ENCODE measurements around the gene C6orf141.

- TF ChIP-seq RAD21 (IDR thresholded peaks at IDR 0.05 in 1 of 2, conservative IDR thresholded peaks at IDR 0.05 in 1 of 2; ENCODE audit: low read depth in 2 of 2, low read length in 2 of 2): no peak
- TF ChIP-seq KDM5A (IDR thresholded peaks at IDR 0.05; ENCODE audit: low read length): no peak
- TF ChIP-seq CTCF (IDR thresholded peaks at IDR 0.05; ENCODE audit: control extremely low read depth in 1 of 3, insufficient read depth in 1 of 3, low read depth in 1 of 3, low read length in 3 of 3): no peak
- no peak for TF ChIP-seq POLR2A (IDR thresholded peaks at IDR 0.05; ENCODE audit: control extremely low read depth in 1 of 2, low read depth in 2 of 2, low read length in 2 of 2)
- no peak for TF ChIP-seq TAF1 (IDR thresholded peaks at IDR 0.05; ENCODE audit: low read depth, low read length)
- TF ChIP-seq RBBP5 (IDR thresholded peaks at IDR 0.05; ENCODE audit: borderline replicate concordance, low read depth, low read length): no peak
- no peak for TF ChIP-seq SIN3A (conservative IDR thresholded peaks at IDR 0.05 in 1 of 2, IDR thresholded peaks at IDR 0.05 in 1 of 2; ENCODE audit: low read depth in 1 of 2, low read length in 2 of 2)
- TF ChIP-seq POLR2AphosphoS5 (IDR thresholded peaks at IDR 0.05; ENCODE audit: low read depth, low read length): no peak
- no peak for TF ChIP-seq HDAC6 (IDR thresholded peaks at IDR 0.05; ENCODE audit: low read depth, low read length)
- no peak for TF ChIP-seq CEBPB (IDR thresholded peaks at IDR 0.05; ENCODE audit: low read depth, low read length)
- TF ChIP-seq USF2 (IDR thresholded peaks at IDR 0.05; ENCODE audit: low read length): no peak
- TF ChIP-seq YY1 (IDR thresholded peaks at IDR 0.05; ENCODE audit: low read depth, low read length): no peak
These were observed 20.1 kb downstream of the C6orf141 start for GRCh38 chr6:49570474-49571079.
